Liver (tissue), 9 donors: ENCODE data around the gene GCN1. TPM values are rescaled to one million over a fixed set of nuclear protein-coding genes. Genes with fewer than 3 reads are reported as not detected.

Source experiments
- DNase-seq: peaks from one replicate; pipeline ENCODE4 v3.0.0-alpha.2; 2017; ENCODE audit warnings: low spot score
- H3K27ac ChIP-seq, 2 donors: one replicate each; pipeline ENCODE4 v1.7.0; 2013; ENCODE audit warnings: inconsistent platforms in 2 of 2, low read length in 2 of 2, control low read depth in 1 of 2, low read depth in 1 of 2, mild to moderate bottlenecking in 1 of 2
- H3K27me3 ChIP-seq, 4 donors: one replicate each; pipeline versions ENCODE4 v1.6.1 to v1.7.0; 2013; ENCODE audit warnings: low read length in 3 of 4, inconsistent platforms in 1 of 4, mild to moderate bottlenecking in 1 of 4, moderate library complexity in 1 of 4; ENCODE audit not compliant: control insufficient read depth in 4 of 4, insufficient read depth in 4 of 4
- H3K36me3 ChIP-seq, 4 donors: one replicate each; pipeline versions ENCODE4 v1.6.1 to v1.7.0; 2013; ENCODE audit warnings: low read length in 3 of 4, mild to moderate bottlenecking in 3 of 4, low read depth in 1 of 4, moderate library complexity in 1 of 4; ENCODE audit not compliant: control insufficient read depth in 4 of 4, insufficient read depth in 3 of 4
- H3K4me1 ChIP-seq, 4 donors: one replicate each; pipeline versions ENCODE4 v1.6.1 to v1.7.0; 2013; ENCODE audit warnings: low read length in 3 of 4, mild to moderate bottlenecking in 3 of 4, moderate library complexity in 1 of 4; ENCODE audit not compliant: control insufficient read depth in 4 of 4, insufficient read depth in 4 of 4
- H3K4me3 ChIP-seq, 3 donors: one replicate each; pipeline versions ENCODE4 v1.6.1 to v1.7.0; 2013; ENCODE audit warnings: low read length in 3 of 3, control low read depth in 1 of 3, low read depth in 1 of 3, mild to moderate bottlenecking in 1 of 3
- H3K9ac ChIP-seq, 2 donors: one replicate each; pipeline ENCODE4 v1.7.0; 2013; ENCODE audit warnings: low read length in 2 of 2, mild to moderate bottlenecking in 2 of 2, moderate library complexity in 2 of 2, control low read depth in 1 of 2, low read depth in 1 of 2
- H3K9me3 ChIP-seq, 4 donors: one replicate each; pipeline versions ENCODE4 v1.6.1 to v1.7.0; 2013; ENCODE audit warnings: low read length in 3 of 4; ENCODE audit not compliant: control insufficient read depth in 4 of 4
- EGR1 ChIP-seq, 2 donors: IDR thresholded peaks; 2 replicates each; pipeline ENCODE4 v1.6.1; 2016 to 2018; ENCODE audit warnings: antibody characterized with exemption in 2 of 2, low read depth in 2 of 2
- FOXA1 ChIP-seq: IDR thresholded peaks from 2 replicates; pipeline ENCODE4 v1.6.1; 2016; ENCODE audit warnings: antibody characterized with exemption
- FOXA2 ChIP-seq: IDR thresholded peaks from 2 replicates; pipeline ENCODE4 v1.6.1; 2016; ENCODE audit warnings: antibody characterized with exemption
- GABPA ChIP-seq, 2 donors: IDR thresholded peaks in 1 of 2; conservative IDR thresholded peaks in 1 of 2; 2 replicates each; pipeline ENCODE4 v1.6.1; 2016; ENCODE audit warnings: antibody characterized with exemption in 2 of 2, mild to moderate bottlenecking in 1 of 2, moderate library complexity in 1 of 2
- HNF4A ChIP-seq, 2 donors: conservative IDR thresholded peaks; 2 replicates each; pipeline ENCODE4 v1.6.1; 2016; ENCODE audit warnings: antibody characterized with exemption in 2 of 2, mild to moderate bottlenecking in 2 of 2
- HNF4G ChIP-seq: IDR thresholded peaks from 2 replicates; pipeline ENCODE4 v1.6.1; 2016; ENCODE audit warnings: antibody characterized with exemption
- JUND ChIP-seq, 2 donors: IDR thresholded peaks; 2 replicates each; pipeline ENCODE4 v1.6.1; 2016; ENCODE audit warnings: antibody characterized with exemption in 2 of 2
- NR2F2 ChIP-seq: IDR thresholded peaks from 2 replicates; pipeline ENCODE4 v1.6.1; 2016; ENCODE audit warnings: antibody characterized with exemption
- RAD21 ChIP-seq, 2 donors: IDR thresholded peaks; 2 replicates each; pipeline ENCODE4 v1.6.1; 2016; ENCODE audit warnings: antibody characterized with exemption in 2 of 2, mild to moderate bottlenecking in 2 of 2
- RXRA ChIP-seq, 2 donors: IDR thresholded peaks; 2 replicates each; pipeline ENCODE4 v1.6.1; 2017 to 2018; ENCODE audit warnings: antibody characterized with exemption in 2 of 2, mild to moderate bottlenecking in 1 of 2
- SP1 ChIP-seq: IDR thresholded peaks from 2 replicates; pipeline ENCODE4 v1.6.1; 2018; ENCODE audit warnings: antibody characterized with exemption, mild to moderate bottlenecking
- TAF1 ChIP-seq: conservative IDR thresholded peaks from 2 replicates; pipeline ENCODE4 v1.6.1; 2016; ENCODE audit warnings: antibody characterized with exemption, mild to moderate bottlenecking
- WGBS: extraction: QIAGEN DNeasy Blood & Tissue Kit; methylation state at CpG from one replicate; pipeline ENCODE4 v1.1.7; 2013; 5-methylcytosine and 5-hydroxymethylcytosine counted together
- polyA plus RNA-seq, 2 donors: library from polyadenylated mRNA; stranded (reverse) in 1 of 2; unstranded in 1 of 2; fragments of 200-250 nt in 1 of 2; fragments of >200 nt in 1 of 2; fragmentation: Nextera tagmentation in 1 of 2; extraction: Ambion mirVana in 1 of 2; gene quantifications; one replicate each; pipeline versions ENCODE4 v1.2.1 to v1.2.3, GENCODE V29; 2013 to 2015
- total RNA-seq, 2 donors: library from RNA; depleted of rRNA; stranded (reverse); fragments of >200 nt; gene quantifications; one replicate each; pipeline ENCODE4 v1.2.3, GENCODE V29; 2014
- TF ChIP-seq, protein P1 (sequence below): IDR thresholded peaks from 2 replicates; pipeline ENCODE4 v1.6.1; 2016; ENCODE audit warnings: antibody characterized with exemption
- TF ChIP-seq, protein P2 (sequence below): IDR thresholded peaks from 2 replicates; pipeline ENCODE4 v1.6.1; 2016; ENCODE audit warnings: antibody characterized with exemption
- TF ChIP-seq, protein P3 (sequence below): fragments of 150-350 bp; IDR thresholded peaks from 2 replicates; pipeline ENCODE4 v1.5.1; 2017; ENCODE audit warnings: improper control_type of control experiment, low read depth, low read length; ENCODE audit not compliant: missing input control
- TF ChIP-seq, protein P4 (sequence below): IDR thresholded peaks from 2 replicates; pipeline ENCODE4 v1.6.1; 2016; ENCODE audit warnings: antibody characterized with exemption, mild to moderate bottlenecking
- TF ChIP-seq, protein P5 (sequence below): IDR thresholded peaks from 2 replicates; pipeline ENCODE4 v1.6.1; 2016; ENCODE audit warnings: antibody characterized with exemption
- donor health status: healthy.
- donor health status: healthy.
- donor health status: healthy.
- donor health status: healthy.
- donor health status: healthy.

The GCN1 gene
- total and polyA plus RNA-seq, 4 donors = 7.3 to 78.6 (median 25.8) TPM

DNA sequence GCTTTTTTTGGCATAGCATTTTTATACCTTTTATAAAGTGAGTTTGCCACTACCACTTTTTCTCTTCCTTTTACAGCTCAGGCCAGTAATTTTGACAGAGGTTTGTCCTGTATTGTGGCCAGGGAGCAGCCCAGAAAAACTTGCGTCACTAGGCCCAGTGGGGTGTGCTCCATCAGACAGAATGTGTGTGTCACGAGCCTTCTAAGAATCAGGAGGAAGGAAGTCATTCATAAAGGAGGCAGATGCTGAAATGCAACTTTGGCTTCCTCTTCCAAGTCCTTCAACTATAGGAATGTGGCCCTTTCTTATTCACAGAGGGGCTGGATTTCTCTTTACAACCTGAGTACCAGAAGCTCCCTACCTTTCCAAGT, 67.9 kb downstream of the GCN1 start:
- WGBS = 81% methylated on average over 2 of the region's 2 CpGs
- DNase-seq = no peak

DNA sequence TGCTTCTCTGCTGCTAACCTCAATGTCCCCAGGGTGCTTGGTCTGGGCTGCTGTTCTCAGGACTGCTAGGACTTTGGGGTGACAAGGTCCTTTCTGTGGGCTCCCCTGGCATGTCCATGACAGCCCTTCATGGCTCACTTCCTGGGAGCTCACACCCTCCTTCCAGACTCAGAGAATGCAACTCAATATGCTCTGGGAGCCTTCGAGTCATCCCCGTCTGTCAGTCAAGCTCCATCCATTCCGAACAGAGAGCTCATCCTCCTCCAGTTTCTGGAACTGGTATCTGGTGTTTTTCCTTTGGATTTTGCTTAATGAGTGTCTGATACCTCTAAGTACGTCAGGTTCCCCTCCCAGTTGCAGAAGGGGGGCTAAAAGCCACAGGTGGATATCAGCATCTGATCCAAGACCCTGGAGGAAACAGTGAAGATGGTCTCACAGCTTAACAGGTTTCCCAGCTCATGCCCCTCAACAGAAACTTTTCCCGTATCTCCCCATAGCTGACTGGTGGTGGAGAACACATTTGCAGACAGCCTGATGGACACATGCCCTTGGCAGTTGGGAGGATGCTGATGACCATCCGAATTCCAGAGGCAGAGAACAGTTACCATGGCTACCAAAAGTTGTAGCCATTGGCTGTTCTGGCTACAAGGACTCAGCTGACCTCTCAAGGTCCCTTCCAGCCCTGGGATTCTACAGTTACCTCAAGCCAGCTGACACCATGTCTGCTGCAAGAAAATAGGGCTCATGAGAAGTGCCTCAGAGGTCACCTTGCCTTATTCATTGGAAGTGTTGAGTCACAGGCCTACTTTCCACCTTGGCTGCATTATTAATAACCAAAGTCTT, 68.5 kb downstream of the GCN1 start:
- Histone ChIP-seq H3K9me3 (no peaks in the 10 kb centered on the region), H3K9ac (no peak overlapping the region), H3K27ac (peak overlapping the region in 1 of 2 donors; percentile 20), H3K4me1 (no peaks in the 10 kb centered on the region), H3K36me3 (peaks cover 13 to 49% (median 37%) of the 10 kb centered on the region in 4 donors), H3K4me3 (no peak overlapping the region), H3K27me3 (no peaks in the 10 kb centered on the region)
- WGBS = 90% methylated on average over 6 of the region's 6 CpGs
- no peak for TF ChIP-seq SP1
- no peak for TF ChIP-seq JUND (IDR thresholded peaks at IDR 0.05)
- no peak for TF ChIP-seq RXRA (IDR thresholded peaks at IDR 0.05)
- no peak for TF ChIP-seq GABPA (IDR thresholded peaks at IDR 0.05 in 1 of 2, conservative IDR thresholded peaks at IDR 0.05 in 1 of 2)
- TF ChIP-seq HNF4A (conservative IDR thresholded peaks at IDR 0.05) = no peak
- TF ChIP-seq FOXA1 = no peak
- TF ChIP-seq, protein P1, sequence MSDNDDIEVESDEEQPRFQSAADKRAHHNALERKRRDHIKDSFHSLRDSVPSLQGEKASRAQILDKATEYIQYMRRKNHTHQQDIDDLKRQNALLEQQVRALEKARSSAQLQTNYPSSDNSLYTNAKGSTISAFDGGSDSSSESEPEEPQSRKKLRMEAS = no peak
- no peak for TF ChIP-seq RAD21 (IDR thresholded peaks at IDR 0.05)
- TF ChIP-seq, protein P2, sequence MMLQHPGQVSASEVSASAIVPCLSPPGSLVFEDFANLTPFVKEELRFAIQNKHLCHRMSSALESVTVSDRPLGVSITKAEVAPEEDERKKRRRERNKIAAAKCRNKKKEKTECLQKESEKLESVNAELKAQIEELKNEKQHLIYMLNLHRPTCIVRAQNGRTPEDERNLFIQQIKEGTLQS = no peak
- no peak for TF ChIP-seq NR2F2
- no peak for TF ChIP-seq TAF1
- TF ChIP-seq HNF4G = no peak
- no peak for TF ChIP-seq EGR1 (IDR thresholded peaks at IDR 0.05; ENCODE audit: low read depth in 2 of 2)
- no peak for TF ChIP-seq FOXA2
- TF ChIP-seq, protein P3, sequence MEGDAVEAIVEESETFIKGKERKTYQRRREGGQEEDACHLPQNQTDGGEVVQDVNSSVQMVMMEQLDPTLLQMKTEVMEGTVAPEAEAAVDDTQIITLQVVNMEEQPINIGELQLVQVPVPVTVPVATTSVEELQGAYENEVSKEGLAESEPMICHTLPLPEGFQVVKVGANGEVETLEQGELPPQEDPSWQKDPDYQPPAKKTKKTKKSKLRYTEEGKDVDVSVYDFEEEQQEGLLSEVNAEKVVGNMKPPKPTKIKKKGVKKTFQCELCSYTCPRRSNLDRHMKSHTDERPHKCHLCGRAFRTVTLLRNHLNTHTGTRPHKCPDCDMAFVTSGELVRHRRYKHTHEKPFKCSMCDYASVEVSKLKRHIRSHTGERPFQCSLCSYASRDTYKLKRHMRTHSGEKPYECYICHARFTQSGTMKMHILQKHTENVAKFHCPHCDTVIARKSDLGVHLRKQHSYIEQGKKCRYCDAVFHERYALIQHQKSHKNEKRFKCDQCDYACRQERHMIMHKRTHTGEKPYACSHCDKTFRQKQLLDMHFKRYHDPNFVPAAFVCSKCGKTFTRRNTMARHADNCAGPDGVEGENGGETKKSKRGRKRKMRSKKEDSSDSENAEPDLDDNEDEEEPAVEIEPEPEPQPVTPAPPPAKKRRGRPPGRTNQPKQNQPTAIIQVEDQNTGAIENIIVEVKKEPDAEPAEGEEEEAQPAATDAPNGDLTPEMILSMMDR = no peak
- no peak for DNase-seq

More for the DNA sequence above, 67.9 kb downstream of the GCN1 start:
- H3K4me1 ChIP-seq = no peaks in the 10 kb centered on the region
- H3K9ac ChIP-seq = no peak overlapping the region
- no peaks in the 10 kb centered on the region for H3K27me3 ChIP-seq
- H3K9me3 ChIP-seq = no peaks in the 10 kb centered on the region
- H3K4me3 ChIP-seq = no peak overlapping the region
- no peak for TF ChIP-seq HNF4A (conservative IDR thresholded peaks at IDR 0.05)
- TF ChIP-seq HNF4G = no peak
- TF ChIP-seq, protein P4, sequence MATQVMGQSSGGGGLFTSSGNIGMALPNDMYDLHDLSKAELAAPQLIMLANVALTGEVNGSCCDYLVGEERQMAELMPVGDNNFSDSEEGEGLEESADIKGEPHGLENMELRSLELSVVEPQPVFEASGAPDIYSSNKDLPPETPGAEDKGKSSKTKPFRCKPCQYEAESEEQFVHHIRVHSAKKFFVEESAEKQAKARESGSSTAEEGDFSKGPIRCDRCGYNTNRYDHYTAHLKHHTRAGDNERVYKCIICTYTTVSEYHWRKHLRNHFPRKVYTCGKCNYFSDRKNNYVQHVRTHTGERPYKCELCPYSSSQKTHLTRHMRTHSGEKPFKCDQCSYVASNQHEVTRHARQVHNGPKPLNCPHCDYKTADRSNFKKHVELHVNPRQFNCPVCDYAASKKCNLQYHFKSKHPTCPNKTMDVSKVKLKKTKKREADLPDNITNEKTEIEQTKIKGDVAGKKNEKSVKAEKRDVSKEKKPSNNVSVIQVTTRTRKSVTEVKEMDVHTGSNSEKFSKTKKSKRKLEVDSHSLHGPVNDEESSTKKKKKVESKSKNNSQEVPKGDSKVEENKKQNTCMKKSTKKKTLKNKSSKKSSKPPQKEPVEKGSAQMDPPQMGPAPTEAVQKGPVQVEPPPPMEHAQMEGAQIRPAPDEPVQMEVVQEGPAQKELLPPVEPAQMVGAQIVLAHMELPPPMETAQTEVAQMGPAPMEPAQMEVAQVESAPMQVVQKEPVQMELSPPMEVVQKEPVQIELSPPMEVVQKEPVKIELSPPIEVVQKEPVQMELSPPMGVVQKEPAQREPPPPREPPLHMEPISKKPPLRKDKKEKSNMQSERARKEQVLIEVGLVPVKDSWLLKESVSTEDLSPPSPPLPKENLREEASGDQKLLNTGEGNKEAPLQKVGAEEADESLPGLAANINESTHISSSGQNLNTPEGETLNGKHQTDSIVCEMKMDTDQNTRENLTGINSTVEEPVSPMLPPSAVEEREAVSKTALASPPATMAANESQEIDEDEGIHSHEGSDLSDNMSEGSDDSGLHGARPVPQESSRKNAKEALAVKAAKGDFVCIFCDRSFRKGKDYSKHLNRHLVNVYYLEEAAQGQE = no peak
- TF ChIP-seq, protein P1 = peak; percentile 28
- TF ChIP-seq, protein P5, sequence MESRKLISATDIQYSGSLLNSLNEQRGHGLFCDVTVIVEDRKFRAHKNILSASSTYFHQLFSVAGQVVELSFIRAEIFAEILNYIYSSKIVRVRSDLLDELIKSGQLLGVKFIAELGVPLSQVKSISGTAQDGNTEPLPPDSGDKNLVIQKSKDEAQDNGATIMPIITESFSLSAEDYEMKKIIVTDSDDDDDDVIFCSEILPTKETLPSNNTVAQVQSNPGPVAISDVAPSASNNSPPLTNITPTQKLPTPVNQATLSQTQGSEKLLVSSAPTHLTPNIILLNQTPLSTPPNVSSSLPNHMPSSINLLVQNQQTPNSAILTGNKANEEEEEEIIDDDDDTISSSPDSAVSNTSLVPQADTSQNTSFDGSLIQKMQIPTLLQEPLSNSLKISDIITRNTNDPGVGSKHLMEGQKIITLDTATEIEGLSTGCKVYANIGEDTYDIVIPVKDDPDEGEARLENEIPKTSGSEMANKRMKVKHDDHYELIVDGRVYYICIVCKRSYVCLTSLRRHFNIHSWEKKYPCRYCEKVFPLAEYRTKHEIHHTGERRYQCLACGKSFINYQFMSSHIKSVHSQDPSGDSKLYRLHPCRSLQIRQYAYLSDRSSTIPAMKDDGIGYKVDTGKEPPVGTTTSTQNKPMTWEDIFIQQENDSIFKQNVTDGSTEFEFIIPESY = no peak
- TF ChIP-seq RAD21 (IDR thresholded peaks at IDR 0.05) = peak in 1 of 2 donors; percentile 6
- TF ChIP-seq SP1 = peak; percentile 17
- H3K36me3 ChIP-seq = peaks cover 16 to 55% (median 41%) of the 10 kb centered on the region in 4 donors
- H3K27ac ChIP-seq = peak overlapping the region in 1 of 2 donors; percentile 20
